ENCODE results near the gene MSI2.

DNA sequence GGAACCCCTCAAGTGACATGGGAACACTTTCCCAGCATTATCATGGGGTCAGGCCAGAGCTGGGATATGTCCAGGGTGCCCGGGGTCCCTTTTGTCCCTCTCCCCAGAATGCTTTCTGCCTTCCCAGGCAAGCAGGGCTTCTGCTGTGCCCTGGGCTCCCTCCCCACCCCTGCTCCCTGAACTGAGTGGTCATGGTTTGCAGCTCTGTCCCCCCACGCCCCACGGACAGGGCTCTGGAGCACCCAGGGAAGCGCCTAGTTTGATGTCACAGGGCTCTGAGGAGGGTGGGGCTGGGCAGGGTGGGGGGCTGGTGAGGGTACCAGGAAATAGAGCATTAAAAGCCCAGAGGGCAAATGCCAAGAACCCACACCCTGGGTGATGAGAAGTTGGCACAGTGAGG, 396.5 kb downstream of the MSI2 start:
- no peak for TF ChIP-seq CTCF (IDR thresholded peaks at IDR 0.05; ENCODE audit: extremely low read depth in 1 of 2, insufficient read depth in 1 of 2, low read depth in 1 of 2, low read length in 2 of 2)
- TF ChIP-seq FOS (IDR thresholded peaks at IDR 0.05; ENCODE audit: borderline replicate concordance, insufficient read depth, low read length) = no peak
- no peak for TF ChIP-seq POLR2A (IDR thresholded peaks at IDR 0.05; ENCODE audit: low read depth, low read length)
- TF ChIP-seq EZH2 (IDR thresholded peaks at IDR 0.05; ENCODE audit: borderline replicate concordance, low read depth, low read length, severe bottlenecking) = no peak
- no peak for TF ChIP-seq POLR2AphosphoS5 (IDR thresholded peaks at IDR 0.05; ENCODE audit: insufficient read depth, low read depth, low read length)
- TF ChIP-seq, protein P1, sequence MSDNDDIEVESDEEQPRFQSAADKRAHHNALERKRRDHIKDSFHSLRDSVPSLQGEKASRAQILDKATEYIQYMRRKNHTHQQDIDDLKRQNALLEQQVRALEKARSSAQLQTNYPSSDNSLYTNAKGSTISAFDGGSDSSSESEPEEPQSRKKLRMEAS (IDR thresholded peaks at IDR 0.05; ENCODE audit: insufficient read depth, insufficient read length) = no peak
- no peak for TF ChIP-seq JUN (IDR thresholded peaks at IDR 0.05; ENCODE audit: borderline replicate concordance, insufficient read depth, insufficient read length, low read depth)

Measured in endothelial cell of umbilical vein (primary cell).